ENCODE measurements around the gene TSEN2.

GRCh38 chr3:12579905-12580304 lies 95.6 kb downstream of the TSEN2 start:
- TF ChIP-seq CTCF (optimal IDR thresholded peaks at IDR 0.05 in 1 of 3, IDR thresholded peaks at IDR 0.05 in 1 of 3, conservative IDR thresholded peaks at IDR 0.05 in 1 of 3; ENCODE audit: extremely low read depth in 1 of 3, insufficient read depth in 2 of 3, low read length in 3 of 3) (no peak), EZH2 (IDR thresholded peaks at IDR 0.05; ENCODE audit: low read length) (no peak)

Measured in keratinocyte (primary cell).